DLD1 (cell line): ENCODE measurements around the gene LTF.
"Not testable (repeated sequence)": the region's sequence is repeated elsewhere in the genome, so short reads cannot be mapped to it uniquely, and the experiment has no call there.

Experiments used
- in situ Hi-C: cut with HindIII; loops from 2 replicates; pipeline ENCODE4 v1.10.0; 2017; ENCODE audit warnings: low sequenced_read_pairs

LTF gene

GRCh38 chr3:46416811-46417510 lies 47.7 kb downstream of the LTF start:
- in situ Hi-C loops, result no loop called here

GRCh38 chr3:46416125-46416810 lies 48.4 kb downstream of the LTF start:
- in situ Hi-C loops, result no loop called here

- in situ Hi-C loops, result no loop called here
Observed at GRCh38 chr3:46414739-46415138, 50.0 kb downstream of the LTF start.

- in situ Hi-C loops, result no loop called here
Observed at GRCh38 chr3:46413951-46414350, 50.8 kb downstream of the LTF start.

GRCh38 chr3:46412786-46413298 lies 51.9 kb downstream of the LTF start:
- in situ Hi-C loops, result no loop called here

- in situ Hi-C loops, result no loop called here
Observed at GRCh38 chr3:46411271-46411670, 53.4 kb downstream of the LTF start.

- in situ Hi-C loops, result no loop called here
Observed at GRCh38 chr3:46410669-46411068, 54.0 kb downstream of the LTF start.

GRCh38 chr3:46409739-46410489 lies 54.8 kb downstream of the LTF start:
- in situ Hi-C loops, result no loop called here

GRCh38 chr3:46408853-46409252 lies 55.9 kb downstream of the LTF start:
- in situ Hi-C loops, result no loop called here

- in situ Hi-C loops, result no loop called here
Observed at GRCh38 chr3:46407970-46408369, 56.7 kb downstream of the LTF start.

- in situ Hi-C loops, result no loop called here
Observed at GRCh38 chr3:46406788-46407611, 57.7 kb downstream of the LTF start, which contains the start of the genes CCR5AS and CCRL2. Gene CCR5AS (minus strand): TSS chr3:46407066. Gene CCRL2 (plus strand): TSS chr3:46407259. CDS start chr3:46408080, 821 bp downstream.

GRCh38 chr3:46406443-46406787 lies 58.3 kb downstream of the LTF start:
- in situ Hi-C loops, result no loop called here

- in situ Hi-C loops, result no loop called here
Observed at GRCh38 chr3:46405301-46406019, 59.2 kb downstream of the LTF start.

- in situ Hi-C loops, result not testable (repeated sequence)
Observed at GRCh38 chr3:46402902-46403301, 61.8 kb downstream of the LTF start.

- in situ Hi-C loops, result no loop called here
Observed at GRCh38 chr3:46401579-46401978, 63.1 kb downstream of the LTF start.

GRCh38 chr3:46400846-46401245 lies 63.9 kb downstream of the LTF start:
- in situ Hi-C loops, result no loop called here

GRCh38 chr3:46400000-46400734 lies 64.5 kb downstream of the LTF start:
- in situ Hi-C loops, result no loop called here

- in situ Hi-C loops, result no loop called here
Observed at GRCh38 chr3:46399557-46399956, 65.1 kb downstream of the LTF start.

- in situ Hi-C loops, result no loop called here
Observed at GRCh38 chr3:46399098-46399497, 65.6 kb downstream of the LTF start.
